Limb (tissue), 2 donors: Measurements from ENCODE around the gene ZBTB17.
"Not testable (repeated sequence)": the region's sequence is repeated elsewhere in the genome, so short reads cannot be mapped to it uniquely, and the experiment has no call there.

Experiments
- DNase-seq, 2 donors: peaks; one replicate each; pipeline ENCODE4 v3.0.0-alpha.2; 2016; ENCODE audit errors: extremely low spot score in 2 of 2

ZBTB17 gene

GRCh38 chr1:15988856-15989736 is 13.2 kb upstream of the ZBTB17 start:
- no peak for DNase-seq

- DNase-seq, result no peak
Observed at GRCh38 chr1:15985611-15986297, 9.9 kb upstream of the ZBTB17 start.

- DNase-seq, result no peak
Observed at GRCh38 chr1:15983275-15983674, 7.4 kb upstream of the ZBTB17 start.

- no peak for DNase-seq
Observed at GRCh38 chr1:15981679-15982078, 5.8 kb upstream of the ZBTB17 start.

- DNase-seq, result not testable (repeated sequence)
Observed at GRCh38 chr1:15977947-15978346, 2.0 kb upstream of the ZBTB17 start.

- no peak for DNase-seq
Observed at GRCh38 chr1:15975358-15975804, 520 bp downstream of the ZBTB17 start.

GRCh38 chr1:15974855-15975254 is 1.0 kb downstream of the ZBTB17 start:
- DNase-seq, result no peak

- no peak for DNase-seq
Observed at GRCh38 chr1:15973772-15974171, 2.1 kb downstream of the ZBTB17 start.

- no peak for DNase-seq
Observed at GRCh38 chr1:15972409-15972808, 3.5 kb downstream of the ZBTB17 start.

- no peak for DNase-seq
Observed at GRCh38 chr1:15970911-15971310, 5.0 kb downstream of the ZBTB17 start.

- no peak for DNase-seq
Observed at GRCh38 chr1:15969321-15969880, 6.5 kb downstream of the ZBTB17 start.

GRCh38 chr1:15968172-15968571 is 7.7 kb downstream of the ZBTB17 start:
- DNase-seq, result no peak

- no peak for DNase-seq
Observed at GRCh38 chr1:15966956-15967344, 9.0 kb downstream of the ZBTB17 start.

- no peak for DNase-seq
Observed at GRCh38 chr1:15966081-15966955, 9.6 kb downstream of the ZBTB17 start.

GRCh38 chr1:15965228-15965767 is 10.6 kb downstream of the ZBTB17 start:
- no peak for DNase-seq

- DNase-seq, result no peak
Observed at GRCh38 chr1:15963968-15964648, 11.8 kb downstream of the ZBTB17 start.

GRCh38 chr1:15963363-15963967 is 12.4 kb downstream of the ZBTB17 start:
- DNase-seq, result no peak

GRCh38 chr1:15962671-15963362 is 13.1 kb downstream of the ZBTB17 start:
- no peak for DNase-seq

GRCh38 chr1:15962176-15962575 is 13.7 kb downstream of the ZBTB17 start:
- DNase-seq, result no peak

GRCh38 chr1:15961492-15961891 is 14.4 kb downstream of the ZBTB17 start:
- no peak for DNase-seq
